NCI-H2196 (cell line): ENCODE results near the gene BRSK1.

Source experiments
- DNase-seq: peaks from one replicate; lab custom pipeline; 2025; ENCODE audit not compliant: unreplicated experiment; lab: John Stamatoyannopoulos, UW

Gene BRSK1

DNA sequence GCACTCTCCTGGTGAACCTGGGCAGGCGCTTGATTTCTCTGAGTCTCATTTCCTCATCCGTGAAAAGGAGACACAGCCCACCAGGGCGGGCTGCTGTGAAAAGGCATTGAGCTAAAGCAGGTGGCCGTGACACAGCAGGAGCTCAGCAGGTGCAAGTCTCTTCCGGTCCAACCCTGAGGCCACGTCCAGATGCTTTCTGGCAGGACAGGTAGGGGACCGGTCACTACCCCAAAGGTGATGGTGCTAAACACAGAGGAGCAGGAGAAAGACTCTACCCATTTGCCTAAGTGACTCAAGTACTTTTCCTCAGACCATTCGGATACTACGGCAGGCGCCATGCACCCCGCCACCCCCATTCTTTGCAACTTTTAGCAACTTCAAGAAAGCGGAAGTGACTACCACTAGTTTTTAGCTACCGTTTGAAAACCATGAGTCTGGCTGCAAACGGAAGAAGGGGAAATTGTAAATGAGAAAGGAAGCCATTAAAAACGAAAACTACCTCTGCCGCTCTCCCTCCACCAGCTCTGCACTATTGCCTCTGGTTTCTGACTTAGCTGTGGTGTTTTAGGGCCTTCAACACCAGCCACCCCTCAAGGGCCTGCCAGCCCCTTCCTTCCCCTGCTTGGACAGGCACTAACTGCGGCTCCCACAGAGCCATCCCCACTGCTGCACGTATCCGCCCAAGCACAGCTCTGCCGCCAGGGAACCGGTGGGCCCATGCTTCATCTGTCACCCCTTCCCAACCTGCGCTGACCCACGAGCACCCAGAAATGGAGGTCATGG lies 29.8 kb upstream of the BRSK1 start:
- DNase-seq, result peak; percentile 66

DNA sequence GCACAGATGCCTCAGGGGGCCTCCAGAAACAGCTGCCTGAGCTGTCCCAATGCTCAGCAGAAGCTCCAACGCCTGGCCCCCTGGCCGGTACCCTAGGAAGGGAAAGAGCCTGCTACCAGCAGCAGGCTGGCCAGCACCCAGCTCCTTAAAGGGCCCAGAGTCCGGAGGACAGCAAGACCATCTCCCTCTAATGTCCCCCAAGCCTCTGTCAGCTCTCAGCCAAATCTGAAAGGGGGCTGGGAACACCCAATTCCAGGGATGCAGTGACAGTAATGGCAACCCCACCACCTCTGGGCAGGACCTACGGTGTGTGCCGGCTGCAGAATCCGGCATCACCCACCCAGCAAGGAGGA lies 29.2 kb upstream of the BRSK1 start:
- no peak for DNase-seq

DNA sequence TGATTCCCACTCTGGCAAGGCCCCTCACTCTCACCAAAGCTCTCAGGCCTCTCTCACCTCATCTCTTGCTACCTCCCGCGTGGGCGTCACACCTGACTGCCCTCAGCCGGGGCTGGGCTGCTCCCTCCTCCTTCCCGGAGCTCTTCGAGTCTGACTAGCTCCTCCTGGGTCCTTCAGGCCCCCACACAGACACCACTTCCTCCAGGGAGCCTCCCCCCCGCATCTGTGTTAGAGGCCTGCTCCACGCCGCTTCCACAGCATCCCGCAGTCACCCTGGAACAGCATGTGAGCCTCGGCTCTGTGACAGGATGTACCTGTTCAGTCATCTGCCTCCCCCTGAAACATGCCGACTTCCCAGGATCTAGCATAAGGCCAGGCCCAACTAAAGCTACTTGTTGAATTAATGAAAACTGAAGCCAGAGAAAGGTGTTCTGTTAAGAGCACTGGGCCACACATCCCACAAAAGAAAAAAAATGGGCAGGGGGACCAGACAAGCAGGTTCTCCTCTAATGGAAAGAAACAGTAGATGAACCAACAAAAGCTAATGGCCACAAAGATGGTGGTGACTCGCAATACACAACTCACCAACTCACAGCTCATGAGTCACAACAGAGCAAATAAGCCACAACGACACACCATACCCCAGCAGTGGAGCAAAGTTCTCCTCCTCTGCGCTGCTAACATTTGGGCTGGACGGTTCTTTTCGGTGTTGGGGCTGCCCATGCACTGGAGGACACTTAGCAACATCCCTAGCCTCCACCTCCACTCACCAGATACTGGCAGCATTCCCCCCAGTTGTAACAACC lies 28.0 kb upstream of the BRSK1 start:
- no peak for DNase-seq

DNA sequence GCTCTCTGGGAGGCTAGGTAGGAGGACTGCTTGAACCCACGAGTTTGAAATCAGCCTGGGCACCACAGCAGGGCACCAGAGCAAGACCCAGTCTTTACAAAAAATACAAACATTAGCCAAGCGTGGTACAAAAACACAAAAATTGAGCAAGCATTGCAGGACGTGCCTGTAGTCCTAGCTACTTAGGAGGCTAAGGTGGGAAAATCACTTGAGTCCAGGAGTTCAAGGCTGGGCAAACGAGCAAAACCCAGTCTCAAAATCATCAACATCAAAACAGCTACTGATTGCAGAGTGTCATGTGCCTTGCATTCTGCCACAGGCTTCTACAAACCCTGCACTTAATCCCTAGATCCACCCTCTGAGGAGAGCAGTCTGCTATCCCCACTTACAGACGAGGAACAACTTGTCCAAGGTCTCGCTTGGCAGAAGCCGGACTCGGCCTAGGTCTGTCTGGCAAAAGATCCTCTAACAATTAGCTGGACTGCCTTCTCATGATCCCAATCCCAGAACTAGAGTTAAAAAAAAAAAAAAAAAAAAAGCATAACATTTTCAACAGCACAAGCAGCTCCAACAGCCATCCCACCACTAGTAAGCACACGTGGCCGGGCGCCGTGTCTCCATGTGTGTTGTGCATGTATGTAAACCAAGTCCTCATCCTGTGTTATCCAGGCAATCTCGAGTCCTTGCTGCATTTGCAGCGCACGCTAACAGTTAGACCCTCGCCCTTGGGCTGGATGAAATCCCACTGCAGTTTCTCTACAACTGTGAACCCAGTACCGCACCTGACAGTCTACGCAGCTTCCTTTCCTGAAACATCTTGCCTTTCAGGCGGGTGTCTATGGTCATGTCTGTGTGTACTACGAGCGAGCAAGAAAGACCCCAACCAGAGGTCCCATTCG lies 27.0 kb upstream of the BRSK1 start:
- DNase-seq, result no peak

DNA sequence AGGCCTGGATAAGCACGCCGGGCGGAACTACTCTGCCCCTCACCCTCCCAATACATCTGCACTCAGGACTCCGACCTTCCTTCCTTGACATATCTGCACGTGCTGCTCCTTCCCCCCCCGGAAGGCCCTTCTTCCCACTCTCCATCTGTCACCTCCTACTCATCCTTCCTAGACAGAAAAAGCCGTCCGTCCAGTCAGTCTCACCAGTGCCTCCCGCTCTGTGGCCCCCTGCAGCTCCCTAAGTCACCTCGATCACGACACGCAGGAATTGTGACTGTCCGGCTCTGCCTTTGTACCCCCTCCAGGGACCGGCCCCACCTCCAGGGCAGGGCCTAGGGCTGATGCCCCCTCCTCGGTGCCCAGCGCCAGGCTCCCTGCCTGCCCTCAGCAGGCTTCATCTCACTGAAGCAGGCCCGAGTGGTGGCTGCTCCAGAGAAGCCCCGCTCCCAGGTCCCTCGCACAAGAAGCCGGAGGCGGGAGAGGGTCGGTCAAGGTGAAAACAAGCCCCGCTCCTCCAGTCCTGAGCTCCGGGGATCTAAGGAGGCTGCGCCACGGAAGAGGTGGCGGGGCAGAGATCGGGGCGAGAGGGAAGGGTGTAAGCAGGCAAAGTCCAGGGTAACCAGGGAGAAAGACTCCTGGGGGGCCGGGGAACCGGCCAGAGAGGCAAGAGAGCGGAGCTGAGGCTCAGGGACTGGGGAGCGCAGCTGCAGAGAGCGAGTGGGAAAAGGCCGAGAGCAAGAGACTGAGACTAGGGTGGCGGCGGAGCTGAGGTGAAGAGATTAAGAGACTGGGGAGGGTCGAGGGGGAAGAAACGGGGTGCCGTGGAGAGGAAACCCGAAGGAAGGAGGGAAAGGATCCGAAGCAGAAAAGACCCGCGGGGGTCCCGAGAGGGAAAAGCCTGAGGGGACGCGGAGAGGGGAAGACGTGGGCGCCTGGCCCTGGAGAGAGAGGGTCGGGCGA lies 26.1 kb upstream of the BRSK1 start:
- DNase-seq, result no peak

- no peak for DNase-seq
These were observed 25.3 kb upstream of the BRSK1 start for GRCh38 chr19:55258476-55258827.

DNA sequence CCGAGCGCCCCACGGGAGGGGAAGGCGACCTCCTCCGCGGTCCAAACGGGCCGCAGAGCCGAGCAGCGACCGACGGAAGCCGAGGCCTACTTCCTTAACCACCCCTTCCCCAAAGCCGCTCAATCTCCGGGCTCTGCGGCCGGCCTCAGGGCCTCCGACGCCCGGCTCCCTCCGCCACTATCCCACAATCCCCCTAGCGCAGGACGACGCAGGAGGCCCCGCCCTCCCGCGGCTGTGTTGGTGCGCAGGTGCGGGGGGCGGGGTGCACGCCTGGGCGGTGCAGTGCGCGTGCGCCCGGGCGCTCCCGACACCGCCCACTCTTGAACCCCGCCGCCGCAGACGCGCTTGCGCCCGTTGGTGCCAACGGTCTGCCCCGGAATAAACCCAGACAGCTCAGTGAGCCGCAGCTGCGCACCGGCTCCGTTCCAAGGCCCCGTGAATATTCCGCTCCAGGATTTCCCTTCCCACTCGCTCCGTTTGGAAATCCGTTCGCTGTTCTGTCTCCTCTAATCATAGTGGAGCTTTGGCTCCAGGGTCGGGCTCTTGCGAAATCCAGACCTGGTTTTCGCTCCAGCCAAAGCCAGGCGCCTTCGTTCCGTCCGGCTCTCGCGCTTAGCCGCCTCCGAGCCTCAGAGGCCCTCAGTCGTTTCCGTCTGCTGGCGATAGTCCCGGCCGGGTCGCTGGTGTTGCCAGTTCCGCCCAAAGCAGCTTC lies 24.8 kb upstream of the BRSK1 start, which contains the start of gene PPP6R1:
PPP6R1 (minus strand) TSS at position 190 of the 712 bp plus-strand sequence. CDS start 11,914 bp downstream, outside the sequence.
- DNase-seq, result peak; percentile 99

DNA sequence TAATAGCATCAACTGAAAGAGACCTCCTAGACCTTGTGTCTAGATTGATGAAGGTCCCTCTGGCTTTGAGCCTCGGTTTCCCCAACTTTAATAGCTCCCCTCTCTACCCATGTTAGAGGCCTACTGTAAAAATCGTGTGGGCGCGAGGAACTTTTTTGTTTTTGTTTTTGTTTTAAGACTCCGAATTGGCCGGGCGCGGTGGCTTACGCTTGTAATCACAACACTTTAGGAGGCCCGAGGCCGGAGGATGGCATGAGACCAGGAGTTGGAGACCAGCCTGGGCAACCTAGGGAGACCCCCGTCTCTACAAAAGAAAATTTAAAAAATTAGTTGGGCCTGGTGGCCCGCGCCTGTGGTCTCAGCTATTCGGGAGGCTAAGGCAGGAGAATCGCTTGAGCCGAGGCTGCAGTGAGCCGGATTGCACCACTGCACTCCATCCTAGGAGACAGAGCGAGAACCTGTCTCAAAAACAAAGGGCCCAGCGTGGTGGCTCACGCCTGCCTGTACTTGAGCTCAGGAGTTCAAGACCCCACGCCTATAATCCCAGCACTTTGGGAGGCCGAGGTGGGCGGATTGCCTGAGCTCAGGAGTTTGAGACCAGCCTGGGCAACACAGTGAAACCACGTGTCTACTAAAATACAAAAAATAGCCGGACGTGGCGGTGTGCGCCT lies 24.1 kb upstream of the BRSK1 start:
- DNase-seq, result no peak

GRCh38 chr19:55261671-55262126 lies 22.1 kb upstream of the BRSK1 start:
- no peak for DNase-seq

GRCh38 chr19:55262359-55262758 lies 21.4 kb upstream of the BRSK1 start:
- DNase-seq, result no peak

DNA sequence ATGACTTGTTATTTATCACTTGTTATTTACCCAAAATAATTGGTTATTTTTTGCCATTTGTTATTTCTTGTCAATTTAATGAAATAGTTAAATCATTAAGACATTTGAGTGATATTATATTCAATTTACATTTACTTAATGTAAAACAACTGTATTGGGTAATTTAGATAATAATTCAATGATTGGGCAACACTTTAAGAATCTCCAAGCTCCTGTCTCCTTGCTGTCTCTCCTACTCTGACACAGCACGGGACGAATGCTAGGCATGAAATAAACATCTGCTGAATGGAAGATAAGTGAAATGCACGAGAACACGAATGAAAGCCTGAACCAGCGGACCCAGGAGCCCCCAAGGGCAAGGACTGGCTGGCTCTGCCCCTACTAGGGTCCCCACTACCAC lies 19.3 kb upstream of the BRSK1 start:
- no peak for DNase-seq

- no peak for DNase-seq
These were observed 18.6 kb upstream of the BRSK1 start for GRCh38 chr19:55265173-55265572.

DNA sequence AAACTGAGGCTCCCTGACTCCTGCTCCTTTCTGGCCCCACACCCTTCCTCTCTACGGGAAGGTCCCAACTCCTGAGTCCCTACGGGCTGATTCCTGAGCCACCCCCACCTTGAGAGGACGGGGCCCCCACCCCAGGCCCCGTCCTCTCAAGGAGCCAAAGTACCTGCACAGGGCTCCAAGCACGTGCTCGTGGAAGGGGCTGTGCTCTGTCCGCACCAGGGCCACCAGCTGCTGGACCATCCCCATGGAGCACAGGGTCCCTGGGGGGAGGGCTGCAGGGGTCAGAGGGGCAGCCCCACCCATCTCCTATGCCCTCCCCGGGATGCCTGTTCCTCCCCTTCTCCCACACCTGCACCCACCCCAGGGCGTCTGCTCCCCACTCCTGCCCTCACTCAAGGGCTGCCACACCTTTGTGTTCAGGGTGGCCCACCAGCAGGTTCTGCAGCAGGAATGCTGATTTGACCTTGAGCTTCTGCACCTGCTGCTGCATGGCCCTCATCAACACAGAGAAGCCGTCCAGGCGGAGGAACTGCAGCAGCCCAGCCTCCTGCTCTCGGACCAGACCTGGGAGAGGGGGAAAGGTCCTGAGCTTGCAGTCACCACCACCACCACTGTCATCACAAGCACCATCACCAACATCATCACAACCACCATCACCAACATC lies 17.9 kb upstream of the BRSK1 start:
- DNase-seq, result no peak

- no peak for DNase-seq
These were observed 17.4 kb upstream of the BRSK1 start for GRCh38 chr19:55266404-55266803.

- DNase-seq, result no peak
These were observed 17.0 kb upstream of the BRSK1 start for GRCh38 chr19:55266840-55267239.

DNA sequence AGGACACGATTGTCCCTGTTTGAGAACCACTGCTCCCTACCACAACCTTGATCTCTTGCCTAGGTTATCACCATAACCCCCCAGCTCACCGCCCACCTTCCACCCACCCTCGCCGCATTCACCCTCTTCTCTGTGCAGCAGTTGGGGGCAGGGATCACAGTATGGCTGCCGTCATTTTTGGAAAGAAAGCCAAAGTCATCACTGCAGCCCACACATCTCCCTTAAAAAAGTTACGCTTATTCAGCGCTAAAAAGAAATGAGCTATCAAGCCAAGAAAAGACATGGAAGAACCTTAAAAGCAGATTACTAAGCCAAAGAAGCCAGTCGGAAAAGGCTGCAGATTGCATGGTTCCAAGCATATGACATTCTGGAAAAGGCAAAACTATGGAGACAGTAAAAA lies 14.5 kb upstream of the BRSK1 start:
- no peak for DNase-seq

GRCh38 chr19:55270172-55270942 lies 13.4 kb upstream of the BRSK1 start:
- no peak for DNase-seq

DNA sequence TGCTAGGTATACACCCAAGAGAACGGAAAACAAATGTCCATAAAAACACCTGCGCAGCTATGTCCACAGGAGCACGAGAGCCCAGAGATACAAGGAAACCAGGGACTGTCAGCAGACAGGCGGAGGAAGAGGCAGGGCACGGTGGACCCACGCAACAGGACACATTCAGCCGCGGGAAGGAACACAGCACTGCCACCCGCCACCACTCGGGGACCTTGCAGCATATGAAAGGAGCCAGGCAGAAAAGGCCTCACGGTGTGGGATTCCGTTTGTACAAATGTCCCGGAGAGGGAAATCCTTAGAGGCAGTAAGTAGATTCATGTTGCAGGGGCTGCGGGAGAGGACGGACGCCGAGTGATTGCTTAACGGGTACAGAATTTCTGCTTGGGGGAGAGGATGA lies 11.7 kb upstream of the BRSK1 start:
- no peak for DNase-seq
